CD4-positive, alpha-beta memory T cell (primary cell): ENCODE results near the gene PATZ1. TPM values are rescaled to one million over a fixed set of nuclear protein-coding genes. Genes with fewer than 3 reads are reported as not detected.

Experiments
- CTCF ChIA-PET: fragments of 350-600 bp; sonication (Branson Sonifier 250); formaldehyde crosslinking; loops from one replicate; lab custom pipeline; 2021; ENCODE audit warnings: inconsistent platforms; ENCODE audit not compliant: partially characterized antibody; lab: Charles Lee
- POLR2A ChIA-PET: fragments of 350-600 bp; sonication (Branson Sonifier 250); formaldehyde crosslinking; loops from one replicate; lab custom pipeline; 2021; ENCODE audit not compliant: partially characterized antibody; lab: Charles Lee
- DNase-seq, 5 donors: peaks; one replicate each; pipeline versions ENCODE4 v3.0.0 to v3.0.0-alpha.2; 2020 to 2022; ENCODE audit warnings: mixed read lengths in 1 of 5
- H3K27ac ChIP-seq: one replicate; pipeline ENCODE4 v1.7.0; 2013; ENCODE audit warnings: low read depth, low read length
- H3K27me3 ChIP-seq: 2 replicates; pipeline ENCODE4 v1.7.0; 2013; ENCODE audit warnings: mild to moderate bottlenecking, low read length, moderate library complexity; ENCODE audit not compliant: insufficient read depth
- H3K36me3 ChIP-seq: 2 replicates; pipeline ENCODE4 v1.7.0; 2013; ENCODE audit warnings: mild to moderate bottlenecking, low read length, moderate library complexity; ENCODE audit not compliant: insufficient read depth
- H3K4me1 ChIP-seq: 2 replicates; pipeline ENCODE4 v1.7.0; 2013; ENCODE audit warnings: mild to moderate bottlenecking, low read length, moderate library complexity; ENCODE audit not compliant: insufficient read depth
- H3K4me3 ChIP-seq, 2 donors: one replicate each; pipeline ENCODE4 v1.7.0; 2013; ENCODE audit warnings: low read length in 2 of 2, mild to moderate bottlenecking in 1 of 2
- H3K9me3 ChIP-seq, 2 donors: one replicate each; pipeline ENCODE4 v1.7.0; 2013; ENCODE audit warnings: low read length in 2 of 2, control low read depth in 1 of 2; ENCODE audit not compliant: control insufficient read depth in 1 of 2
- H3K27ac Mint-ChIP-seq, 7 donors: one replicate each; pipeline ENCODE4 v1.8.0; 2020 to 2021; ENCODE audit warnings: mixed read lengths in 7 of 7, mild to moderate bottlenecking in 6 of 7, inconsistent platforms in 3 of 7, moderate library complexity in 3 of 7
- H3K27me3 Mint-ChIP-seq, 2 donors: one replicate each; pipeline ENCODE4 v1.8.0; 2020 to 2021; ENCODE audit warnings: mixed read lengths in 2 of 2
- H3K36me3 Mint-ChIP-seq, 2 donors: one replicate each; pipeline ENCODE4 v1.8.0; 2020 to 2021; ENCODE audit warnings: mixed read lengths in 2 of 2, inconsistent platforms in 1 of 2, mild to moderate bottlenecking in 1 of 2
- H3K4me1 Mint-ChIP-seq, 4 donors: one replicate each; pipeline ENCODE4 v1.8.0; 2020 to 2021; ENCODE audit warnings: mixed read lengths in 4 of 4, mild to moderate bottlenecking in 1 of 4
- H3K4me3 Mint-ChIP-seq, 8 donors: one replicate each; pipeline ENCODE4 v1.8.0; 2020 to 2021; ENCODE audit warnings: mixed read lengths in 8 of 8, mild to moderate bottlenecking in 7 of 8, moderate library complexity in 6 of 8, inconsistent platforms in 3 of 8
- H3K9me3 Mint-ChIP-seq, 8 donors: one replicate each; pipeline ENCODE4 v1.8.0; 2020 to 2021; ENCODE audit warnings: mixed read lengths in 8 of 8, mild to moderate bottlenecking in 5 of 8, inconsistent platforms in 3 of 8, moderate library complexity in 1 of 8
- intact Hi-C: fragments of 100-400 bp; cut with micrococcal nuclease; formaldehyde crosslinking; loops from one replicate; pipeline ENCODE4 v1.15.1; 2023
- polyA plus RNA-seq, 2 donors: library from polyadenylated mRNA; unstranded; fragments of 300-500 nt; fragmentation: Illumina TruSeq; gene quantifications; one replicate each; pipeline ENCODE4 v1.2.3, GENCODE V29; 2021
- total RNA-seq, 2 experiments: library from RNA; stranded (reverse); gene quantifications; one replicate each; pipeline ENCODE4 v1.2.3, GENCODE V29; 2021

PATZ1 gene
- total and polyA plus RNA-seq, 4 experiments from 2014 or later = 6.6 to 43.7 (median 30.3) TPM

DNA sequence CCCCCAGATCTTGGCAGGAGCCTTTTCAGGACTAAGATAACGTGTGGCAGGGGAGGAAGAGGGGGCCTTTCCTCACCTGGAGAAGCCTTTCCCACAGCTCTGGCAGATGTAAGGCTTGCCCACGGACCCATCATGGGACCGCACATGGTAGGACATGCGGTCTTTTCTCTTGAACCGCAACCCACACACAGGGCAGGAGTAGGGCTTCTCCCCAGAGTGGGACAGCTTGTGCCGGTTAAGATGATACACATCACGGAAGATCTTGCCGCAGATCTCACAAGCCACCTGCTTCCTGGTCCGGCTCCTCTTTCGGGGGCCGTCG is 1.9 kb downstream of the PATZ1 start:
- Mint-ChIP-seq H3K27ac (peak overlapping the region; percentile 78 to 96 (median 93)), H3K4me1 (peaks cover 36 to 74% (median 52%) of the 10 kb centered on the region in 4 donors), H3K27me3 (no peaks in the 10 kb centered on the region), H3K36me3 (peaks cover 15 to 57% of the 10 kb centered on the region in 2 donors), H3K9me3 (no peaks in the 10 kb centered on the region), H3K4me3 (peak overlapping the region; percentile 85 to 98 (median 89))
- Histone ChIP-seq H3K4me3 (peak overlapping the region; percentile 0 to 73), H3K27me3 (no peaks in the 10 kb centered on the region), H3K9me3 (no peaks in the 10 kb centered on the region), H3K27ac (peak overlapping the region; percentile 56), H3K36me3 (peaks cover 33% of the 10 kb centered on the region), H3K4me1 (peaks cover 62% of the 10 kb centered on the region)
- CTCF ChIA-PET = interaction anchor here (0.6 to 1.6 kb wide), 2 partner anchors 52 to 79 kb away, joined by 3 to 4 read pairs; partner anchors contain the start of gene PIK3IP1
- DNase-seq = peak in 4 of 5 donors; percentile 12 to 57 (median 28)
- intact Hi-C loops = no loop called here
- POLR2A ChIA-PET = interaction anchor here (0.7 to 7.7 kb wide), 12 partner anchors 25 to 317 kb away, joined by 3 to 179 read pairs (median 5); partner anchors contain the start of genes DRG1, LIMK2 and PIK3IP1

DNA sequence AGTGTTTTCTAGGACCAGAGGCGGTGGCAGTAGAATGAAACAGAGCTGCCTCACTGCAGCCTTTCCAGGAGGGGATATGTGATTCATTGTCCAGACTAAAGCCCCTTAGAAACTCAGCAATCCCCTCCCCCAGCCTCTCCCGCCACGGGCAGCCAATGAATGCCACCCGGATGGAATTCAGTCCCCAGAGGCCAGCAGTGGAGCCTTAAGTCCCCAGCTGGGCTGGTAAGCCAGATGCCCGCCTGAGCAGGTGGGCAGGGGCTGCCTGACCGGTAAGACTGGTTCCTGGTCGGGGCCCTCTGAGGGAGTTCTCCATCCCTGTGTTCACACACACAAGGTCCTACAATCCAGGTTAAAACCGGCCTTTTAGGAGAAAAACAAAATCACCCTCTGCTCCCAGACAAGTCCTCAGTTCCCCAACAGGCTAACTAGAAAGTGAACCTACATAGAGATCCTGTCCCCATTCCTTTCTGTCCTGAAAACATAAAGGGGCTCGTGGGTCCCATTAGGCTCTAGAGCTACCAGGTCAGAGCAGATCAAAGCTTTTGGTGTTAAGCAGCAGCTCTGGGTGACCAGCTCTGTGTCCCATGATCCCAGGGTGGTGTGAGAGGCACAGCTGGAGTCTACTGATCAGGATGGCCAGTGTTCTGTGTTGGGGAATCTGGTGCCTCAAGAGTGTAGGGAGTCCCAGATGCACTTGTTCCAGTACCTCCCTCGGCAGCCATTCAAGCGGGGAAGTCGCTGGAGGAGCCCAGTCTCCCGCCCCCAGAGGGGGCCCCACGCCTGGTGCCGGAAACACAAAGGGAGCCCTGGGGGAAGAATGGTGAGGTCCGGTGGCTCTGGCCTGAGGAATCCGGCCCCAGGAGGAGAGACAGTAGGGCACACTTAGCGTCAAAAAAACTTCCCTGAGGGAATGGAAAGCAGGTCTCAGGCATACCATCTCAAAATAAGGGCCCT is 2.6 kb downstream of the PATZ1 start:
- peak overlapping the region; percentile 56 for H3K27ac ChIP-seq
- POLR2A ChIA-PET = interaction anchor here (0.5 to 7.7 kb wide), 9 partner anchors 24 to 147 kb away, joined by 3 to 179 read pairs (median 5); partner anchors contain the start of genes DRG1, LIMK2 and PIK3IP1
- no peaks in the 10 kb centered on the region for H3K27me3 ChIP-seq
- H3K27me3 Mint-ChIP-seq = no peaks in the 10 kb centered on the region
- no peaks in the 10 kb centered on the region for H3K9me3 ChIP-seq
- no peaks in the 10 kb centered on the region for H3K9me3 Mint-ChIP-seq
- DNase-seq = peak in 1 of 5 donors; percentile 12
- CTCF ChIA-PET = interaction anchor here (0.6 to 1.6 kb wide), 2 partner anchors 51 to 80 kb away, joined by 3 to 4 read pairs; partner anchors contain the start of gene PIK3IP1
- H3K4me3 Mint-ChIP-seq = peak overlapping the region; percentile 85 to 98 (median 89)
- peak overlapping the region; percentile 78 to 96 (median 93) for H3K27ac Mint-ChIP-seq
- peaks cover 37 to 78% (median 55%) of the 10 kb centered on the region in 4 donors for H3K4me1 Mint-ChIP-seq
- peaks cover 17 to 63% of the 10 kb centered on the region in 2 donors for H3K36me3 Mint-ChIP-seq
- peak overlapping the region; percentile 47 to 73 for H3K4me3 ChIP-seq
- H3K4me1 ChIP-seq = peaks cover 62% of the 10 kb centered on the region
- peaks cover 36% of the 10 kb centered on the region for H3K36me3 ChIP-seq
- intact Hi-C loops = no loop called here

DNA sequence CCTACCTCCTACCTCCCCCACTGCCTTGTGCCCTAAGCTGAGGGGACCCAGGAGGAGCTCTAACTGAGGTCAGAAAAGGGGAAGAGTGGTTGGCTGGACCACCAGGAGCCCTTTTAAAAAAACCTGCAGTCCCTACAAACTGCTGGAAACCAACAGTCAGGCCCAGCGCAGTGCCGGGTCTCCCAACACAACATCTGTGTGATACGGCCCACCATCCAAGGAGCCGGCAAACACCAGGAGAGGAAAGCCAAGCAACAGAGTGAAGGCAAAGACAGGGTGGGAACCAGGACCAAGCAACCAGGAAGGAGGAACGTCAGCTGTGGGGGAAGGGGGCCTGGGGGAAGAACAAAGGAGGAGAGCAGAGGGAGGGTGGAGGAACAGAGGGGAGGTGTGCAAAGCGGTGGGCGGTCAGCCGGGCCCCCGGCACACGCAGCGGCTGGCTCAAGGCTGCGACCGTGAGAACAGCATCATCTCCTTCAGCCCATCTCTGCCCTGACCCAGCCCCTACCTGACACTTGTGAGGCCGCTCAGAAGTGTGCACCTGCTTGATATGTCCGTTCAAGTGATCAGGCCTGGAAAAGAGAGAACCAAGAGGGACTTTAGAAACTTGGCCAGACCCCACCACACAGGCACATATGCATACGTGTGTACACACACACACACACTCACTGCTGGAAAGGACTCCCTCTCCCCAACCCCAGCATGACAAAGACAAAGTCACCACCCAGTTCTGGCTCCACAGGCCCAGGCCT is 3.6 kb downstream of the PATZ1 start:
- H3K4me3 ChIP-seq = no peak overlapping the region
- no peak for DNase-seq
- no peaks in the 10 kb centered on the region for H3K9me3 ChIP-seq
- H3K27me3 ChIP-seq = no peaks in the 10 kb centered on the region
- peaks cover 67% of the 10 kb centered on the region for H3K4me1 ChIP-seq
- H3K27ac Mint-ChIP-seq = peak overlapping the region; percentile 78 to 96 (median 87)
- POLR2A ChIA-PET = interaction anchor here (7.7 kb wide), 1 partner anchor 51 kb away, joined by 179 read pairs; the partner anchor contains the start of gene PIK3IP1
- no peaks in the 10 kb centered on the region for H3K27me3 Mint-ChIP-seq
- H3K27ac ChIP-seq = peak overlapping the region; percentile 56
- CTCF ChIA-PET = interaction anchor here (1.6 kb wide), 1 partner anchor 50 kb away, joined by 4 read pairs; the partner anchor contains the start of gene PIK3IP1
- H3K9me3 Mint-ChIP-seq = no peaks in the 10 kb centered on the region
- peaks cover 46% of the 10 kb centered on the region for H3K36me3 ChIP-seq
- H3K4me3 Mint-ChIP-seq = peak overlapping the region; percentile 42 to 98 (median 89)
- intact Hi-C loops = no loop called here
- H3K36me3 Mint-ChIP-seq = peaks cover 17 to 71% of the 10 kb centered on the region in 2 donors
- peaks cover 36 to 84% (median 59%) of the 10 kb centered on the region in 4 donors for H3K4me1 Mint-ChIP-seq

DNA sequence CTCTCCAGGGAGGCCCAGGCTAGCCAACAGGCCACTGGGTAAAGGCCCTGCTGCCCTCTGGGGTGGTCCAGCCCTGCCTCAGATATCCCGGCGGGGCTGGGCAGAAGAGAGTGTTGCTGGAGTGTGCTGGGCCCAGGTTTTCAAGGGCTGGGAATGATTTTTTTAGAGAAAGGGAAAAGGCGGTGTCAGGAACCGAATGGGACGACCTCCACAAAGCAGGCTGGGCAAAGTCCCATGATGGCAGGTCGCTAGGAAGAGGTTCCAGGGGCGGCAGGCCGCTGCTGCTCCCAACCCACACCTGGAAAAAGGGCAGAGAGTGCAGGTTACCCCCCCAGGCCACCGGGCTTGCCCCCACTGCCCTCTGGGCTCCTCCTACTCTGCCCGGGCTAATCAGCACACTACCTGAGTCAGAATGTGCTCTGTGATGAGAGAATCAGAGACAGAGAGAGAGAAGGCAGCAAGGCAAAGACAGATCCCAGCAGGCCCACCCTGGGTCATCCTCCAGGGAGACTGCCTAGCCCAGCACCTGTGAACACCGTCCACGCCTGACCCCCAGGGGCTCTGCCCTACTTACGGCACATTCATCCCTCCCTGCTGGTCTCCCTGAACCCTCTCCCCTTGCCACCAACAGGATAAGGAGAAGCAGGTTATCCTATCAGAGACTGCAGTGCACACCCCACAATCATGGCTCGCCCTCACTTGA is 4.6 kb downstream of the PATZ1 start:
- Mint-ChIP-seq H3K4me1 (peaks cover 38 to 80% (median 63%) of the 10 kb centered on the region in 4 donors), H3K27me3 (no peaks in the 10 kb centered on the region), H3K36me3 (peaks cover 17 to 79% of the 10 kb centered on the region in 2 donors), H3K27ac (peak overlapping the region; percentile 44 to 96 (median 75)), H3K4me3 (peak overlapping the region in 5 of 8 donors; percentile 17 to 98 (median 33)), H3K9me3 (no peaks in the 10 kb centered on the region)
- Histone ChIP-seq H3K4me3 (no peak overlapping the region), H3K27ac (no peak overlapping the region), H3K4me1 (peaks cover 67% of the 10 kb centered on the region), H3K27me3 (no peaks in the 10 kb centered on the region), H3K9me3 (no peaks in the 10 kb centered on the region), H3K36me3 (peaks cover 51% of the 10 kb centered on the region)
- CTCF ChIA-PET = no interaction called here
- no peak for DNase-seq
- intact Hi-C loops = no loop called here
- POLR2A ChIA-PET = interaction anchor here (1.5 to 7.7 kb wide), 2 partner anchors 50 to 51 kb away, joined by 4 to 179 read pairs; partner anchors contain the start of gene PIK3IP1

DNA sequence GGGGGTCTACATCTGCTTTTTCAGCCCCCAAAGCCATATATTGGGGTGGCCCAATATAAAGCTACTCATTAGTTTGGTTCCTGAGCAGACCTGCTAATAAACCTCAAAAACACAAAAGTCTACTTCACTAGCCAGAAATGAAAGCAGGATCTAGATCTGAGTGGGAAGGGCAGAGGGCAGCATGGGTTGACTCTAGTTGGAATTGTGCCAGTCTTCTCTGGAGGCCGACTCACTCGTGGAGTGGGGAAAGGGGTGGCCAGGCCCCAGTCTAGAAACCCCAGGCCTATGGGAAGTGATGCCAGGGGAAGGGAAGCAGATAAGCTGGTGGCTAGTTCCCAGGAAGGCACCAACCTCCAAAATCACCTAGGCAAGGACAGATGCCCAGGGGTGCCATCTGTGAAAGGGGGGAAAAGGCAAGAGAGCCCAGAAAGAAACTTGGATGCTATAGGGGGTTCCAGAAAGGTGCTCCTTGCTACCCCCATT is 5.3 kb downstream of the PATZ1 start:
- no peaks in the 10 kb centered on the region for H3K27me3 ChIP-seq
- Mint-ChIP-seq H3K27ac (peak overlapping the region; percentile 40 to 78 (median 69)), H3K4me3 (peak overlapping the region in 2 of 8 donors; percentile 34 to 45), H3K27me3 (no peaks in the 10 kb centered on the region), H3K36me3 (peaks cover 19 to 82% of the 10 kb centered on the region in 2 donors), H3K4me1 (peaks cover 41 to 80% (median 63%) of the 10 kb centered on the region in 4 donors), H3K9me3 (no peaks in the 10 kb centered on the region)
- intact Hi-C loops = no loop called here
- H3K27ac ChIP-seq = no peak overlapping the region
- ChIA-PET POLR2A (interaction anchor here (1.5 kb wide), 1 partner anchor 50 kb away, joined by 4 read pairs; no protein-coding TSS in a partner anchor), CTCF (no interaction called here)
- peaks cover 56% of the 10 kb centered on the region for H3K36me3 ChIP-seq
- no peaks in the 10 kb centered on the region for H3K9me3 ChIP-seq
- DNase-seq = no peak
- no peak overlapping the region for H3K4me3 ChIP-seq
- peaks cover 67% of the 10 kb centered on the region for H3K4me1 ChIP-seq

DNA sequence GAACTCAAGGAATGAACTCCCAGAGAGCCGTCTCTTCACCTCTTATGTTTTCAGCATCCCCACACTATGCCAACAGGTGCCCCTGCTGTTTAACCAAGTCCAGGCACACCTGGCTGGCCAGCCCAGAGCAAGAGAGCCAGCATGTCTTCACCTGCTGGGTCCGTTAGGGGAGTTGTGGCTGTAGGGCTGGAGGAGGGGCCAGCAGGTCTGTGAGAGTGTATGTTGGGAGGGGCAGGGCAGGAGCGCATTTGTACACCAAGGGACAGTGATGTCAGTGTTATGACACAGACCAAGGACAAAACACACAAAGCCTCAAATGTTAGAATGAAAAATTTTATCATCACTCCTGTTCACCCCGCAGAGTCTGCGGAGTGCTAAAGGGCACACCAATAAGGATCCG is 5.8 kb downstream of the PATZ1 start:
- H3K4me3 ChIP-seq = no peak overlapping the region
- peaks cover 22 to 82% of the 10 kb centered on the region in 2 donors for H3K36me3 Mint-ChIP-seq
- no peaks in the 10 kb centered on the region for H3K9me3 ChIP-seq
- peaks cover 41 to 78% (median 62%) of the 10 kb centered on the region in 4 donors for H3K4me1 Mint-ChIP-seq
- no peaks in the 10 kb centered on the region for H3K27me3 Mint-ChIP-seq
- no peak for DNase-seq
- no peak overlapping the region for H3K27ac ChIP-seq
- peak overlapping the region in 2 of 8 donors; percentile 15 to 34 for H3K4me3 Mint-ChIP-seq
- peaks cover 60% of the 10 kb centered on the region for H3K36me3 ChIP-seq
- peak overlapping the region; percentile 40 to 90 (median 74) for H3K27ac Mint-ChIP-seq
- H3K27me3 ChIP-seq = no peaks in the 10 kb centered on the region
- H3K4me1 ChIP-seq = peaks cover 67% of the 10 kb centered on the region
- H3K9me3 Mint-ChIP-seq = no peaks in the 10 kb centered on the region
- POLR2A ChIA-PET = interaction anchor here (1.5 kb wide), 1 partner anchor 50 kb away, joined by 4 read pairs; no protein-coding TSS in a partner anchor
- intact Hi-C loops = no loop called here
- CTCF ChIA-PET = no interaction called here
